ENCODE results near the gene NPHP4. TPM values are rescaled to one million over a fixed set of nuclear protein-coding genes. Genes with fewer than 3 reads are reported as not detected.

Gene NPHP4
- total RNA-seq, 6 experiments from 2014 or later: 1.5 to 6.0 (median 2.0) TPM

DNA sequence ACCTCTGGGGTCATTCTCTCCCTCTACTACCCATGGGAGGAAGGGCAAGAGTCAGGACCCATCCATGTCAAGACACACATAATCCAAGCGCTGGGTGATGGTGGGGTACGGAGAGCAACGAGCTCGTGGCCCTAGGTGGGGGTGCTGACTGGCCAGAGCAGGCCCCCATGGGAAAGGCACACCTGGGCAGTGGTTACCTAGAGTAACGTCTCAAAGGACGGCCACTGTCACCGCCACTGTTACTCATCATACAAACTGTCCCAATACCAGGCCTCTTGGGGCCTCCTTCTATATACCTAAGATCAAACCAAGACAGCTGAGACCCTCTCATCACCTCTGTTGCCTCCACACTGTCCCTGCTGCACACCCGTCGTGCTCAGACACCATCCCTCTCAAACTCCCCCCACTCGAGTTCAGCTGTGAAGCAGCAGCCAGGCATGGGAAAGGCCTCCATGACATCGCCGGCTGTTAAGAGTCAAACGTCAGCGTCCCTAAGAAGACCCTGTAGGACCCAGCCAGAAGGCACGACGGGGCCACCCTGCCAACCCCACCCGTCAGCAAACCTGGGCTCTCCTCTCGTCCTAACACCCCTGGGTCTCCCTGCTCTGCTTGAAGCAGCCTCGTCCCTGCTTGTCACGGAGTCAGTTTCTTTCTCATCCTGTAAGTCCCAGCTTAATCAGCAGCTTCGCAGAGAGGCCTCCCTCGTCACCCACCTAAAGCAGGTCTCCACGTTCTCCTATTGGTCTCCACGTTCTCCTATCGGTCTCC is 15.3 kb downstream of the NPHP4 start:
- intact Hi-C loops (cut with DNase I): loop anchor here in 1 of 2 donors (5.0 kb wide), 1 partner anchor 470 kb away; no protein-coding TSS in a partner anchor
- no peak for DNase-seq

DNA sequence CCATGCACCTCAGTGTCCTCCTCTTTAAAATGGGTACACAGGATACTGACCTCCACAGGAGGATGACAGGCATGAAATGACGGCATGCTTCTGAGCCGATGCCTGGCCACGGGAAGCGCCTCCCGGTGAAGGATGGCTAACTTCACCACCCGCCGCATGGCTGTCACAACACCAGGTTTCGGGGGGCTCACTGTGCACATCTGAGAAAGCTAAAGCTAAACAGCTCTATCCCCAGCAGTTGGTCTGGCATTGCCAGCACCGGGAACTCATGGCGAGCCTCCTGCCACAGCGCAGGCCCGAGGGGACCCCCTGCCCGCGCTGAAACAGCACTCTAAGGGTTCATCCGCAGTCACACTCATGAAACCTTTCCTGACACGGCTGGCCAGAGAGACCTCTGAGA is 16.0 kb downstream of the NPHP4 start:
- no peak overlapping the region for H3K27ac ChIP-seq
- no peaks in the 10 kb centered on the region for H3K36me3 ChIP-seq
- H3K27me3 ChIP-seq: no peaks in the 10 kb centered on the region
- H3K4me1 ChIP-seq: no peaks in the 10 kb centered on the region
- TF ChIP-seq POLR2A (IDR thresholded peaks at IDR 0.05): no peak
- TF ChIP-seq, protein P1, sequence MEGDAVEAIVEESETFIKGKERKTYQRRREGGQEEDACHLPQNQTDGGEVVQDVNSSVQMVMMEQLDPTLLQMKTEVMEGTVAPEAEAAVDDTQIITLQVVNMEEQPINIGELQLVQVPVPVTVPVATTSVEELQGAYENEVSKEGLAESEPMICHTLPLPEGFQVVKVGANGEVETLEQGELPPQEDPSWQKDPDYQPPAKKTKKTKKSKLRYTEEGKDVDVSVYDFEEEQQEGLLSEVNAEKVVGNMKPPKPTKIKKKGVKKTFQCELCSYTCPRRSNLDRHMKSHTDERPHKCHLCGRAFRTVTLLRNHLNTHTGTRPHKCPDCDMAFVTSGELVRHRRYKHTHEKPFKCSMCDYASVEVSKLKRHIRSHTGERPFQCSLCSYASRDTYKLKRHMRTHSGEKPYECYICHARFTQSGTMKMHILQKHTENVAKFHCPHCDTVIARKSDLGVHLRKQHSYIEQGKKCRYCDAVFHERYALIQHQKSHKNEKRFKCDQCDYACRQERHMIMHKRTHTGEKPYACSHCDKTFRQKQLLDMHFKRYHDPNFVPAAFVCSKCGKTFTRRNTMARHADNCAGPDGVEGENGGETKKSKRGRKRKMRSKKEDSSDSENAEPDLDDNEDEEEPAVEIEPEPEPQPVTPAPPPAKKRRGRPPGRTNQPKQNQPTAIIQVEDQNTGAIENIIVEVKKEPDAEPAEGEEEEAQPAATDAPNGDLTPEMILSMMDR (IDR thresholded peaks at IDR 0.05): no peak
- intact Hi-C loops (cut with DNase I): loop anchor here in 1 of 2 donors (5.0 kb wide), 1 partner anchor 469 kb away; no protein-coding TSS in a partner anchor
- ATAC-seq: no peak
- no peak overlapping the region for H3K4me3 ChIP-seq
- no peaks in the 10 kb centered on the region for H3K9me3 ChIP-seq
- 33% methylated on average over 1 of the region's 16 CpGs for WGBS (ENCODE audit: insufficient coverage, low coverage, low lambda C conversion rate, missing lambda C conversion rate)
- no peak for DNase-seq

More for the DNA sequence above, 15.3 kb downstream of the NPHP4 start:
- 91% methylated on average over 12 of the region's 25 CpGs for WGBS (ENCODE audit: insufficient coverage, low coverage, low lambda C conversion rate, missing lambda C conversion rate)
- Histone ChIP-seq H3K9me3 (no peaks in the 10 kb centered on the region), H3K27ac (no peak overlapping the region), H3K36me3 (no peaks in the 10 kb centered on the region), H3K27me3 (no peaks in the 10 kb centered on the region), H3K4me3 (no peak overlapping the region), H3K4me1 (no peaks in the 10 kb centered on the region)
- no peak for TF ChIP-seq POLR2A (IDR thresholded peaks at IDR 0.05)
- TF ChIP-seq, protein P1 (IDR thresholded peaks at IDR 0.05): no peak
- ATAC-seq: no peak

DNA sequence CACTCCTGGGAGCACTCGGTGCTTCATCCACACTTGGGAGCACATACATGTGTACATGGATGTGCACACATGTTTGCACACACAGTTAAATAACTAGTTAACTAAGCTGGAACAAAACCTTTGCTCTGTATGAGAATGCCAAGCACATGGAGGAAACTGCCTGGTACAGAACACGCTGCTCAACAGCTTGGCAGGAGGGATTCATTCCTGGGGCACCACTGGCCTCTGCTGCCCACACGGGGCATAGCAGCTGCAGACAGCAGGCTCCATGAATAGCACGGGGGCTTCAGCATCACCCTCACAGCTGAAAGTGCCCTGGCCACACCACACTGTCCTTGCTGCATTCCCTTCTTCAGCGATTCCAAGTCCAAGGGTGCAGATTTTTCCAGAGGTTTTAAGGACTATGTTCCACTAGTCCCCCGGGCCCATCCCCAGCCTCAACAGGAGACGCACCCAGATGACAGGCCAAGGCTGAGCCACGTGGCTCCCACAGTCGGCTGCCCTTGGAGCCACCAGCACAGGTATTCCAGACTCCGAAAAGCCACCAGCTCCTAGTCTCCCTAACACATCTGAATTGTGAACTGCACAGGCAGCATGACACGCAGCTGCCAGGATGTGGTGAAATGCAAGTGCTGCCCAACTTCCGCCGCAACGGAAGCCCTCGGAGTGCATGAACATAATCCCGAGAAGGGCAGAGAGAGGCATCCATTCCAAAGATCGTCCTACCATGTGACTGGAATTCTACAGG is 16.9 kb downstream of the NPHP4 start:
- Histone ChIP-seq H3K4me3 (no peak overlapping the region), H3K27ac (no peak overlapping the region), H3K27me3 (no peaks in the 10 kb centered on the region), H3K36me3 (no peaks in the 10 kb centered on the region), H3K9me3 (no peaks in the 10 kb centered on the region), H3K4me1 (no peaks in the 10 kb centered on the region)
- TF ChIP-seq POLR2A (IDR thresholded peaks at IDR 0.05): no peak
- TF ChIP-seq, protein P1 (IDR thresholded peaks at IDR 0.05): peak; percentile 66 to 84 (median 82)
- intact Hi-C loops (cut with DNase I): loop anchor here in 1 of 2 donors (5.0 kb wide), 1 partner anchor 468 kb away; no protein-coding TSS in a partner anchor
- 45% methylated on average over 10 of the region's 17 CpGs for WGBS (ENCODE audit: insufficient coverage, low coverage, low lambda C conversion rate, missing lambda C conversion rate)
- DNase-seq: peak in 2 of 3 donors; percentile 56 to 66
- peak; percentile 88 to 95 (median 92) for ATAC-seq

DNA sequence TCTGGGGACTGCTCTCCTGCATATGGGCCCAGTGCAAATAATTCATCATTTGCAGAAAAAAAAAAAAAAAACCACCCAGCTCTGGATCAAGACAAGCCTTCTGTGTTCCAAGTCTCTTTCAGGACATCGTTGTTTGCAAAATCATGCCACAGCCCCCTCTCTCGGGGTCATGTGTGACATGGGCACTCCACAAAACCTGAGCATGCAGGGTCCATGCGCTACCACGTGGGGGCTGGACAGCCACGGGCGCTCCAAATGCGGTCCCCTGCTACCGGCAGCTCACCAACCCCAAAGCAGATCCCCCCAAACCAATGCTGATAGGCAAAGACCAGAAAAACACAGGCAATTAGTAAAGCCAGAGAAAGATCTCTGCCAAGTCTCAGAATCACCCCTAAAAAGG is 17.6 kb downstream of the NPHP4 start:
- no peaks in the 10 kb centered on the region for H3K36me3 ChIP-seq
- H3K27me3 ChIP-seq: no peaks in the 10 kb centered on the region
- no peak for TF ChIP-seq POLR2A (IDR thresholded peaks at IDR 0.05)
- TF ChIP-seq, protein P1 (IDR thresholded peaks at IDR 0.05): no peak
- intact Hi-C loops (cut with DNase I): loop anchor here in 1 of 2 donors (5.0 kb wide), 1 partner anchor 467 kb away; no protein-coding TSS in a partner anchor
- no peak overlapping the region for H3K4me3 ChIP-seq
- ATAC-seq: no peak
- DNase-seq: no peak
- no peak overlapping the region for H3K27ac ChIP-seq
- no peaks in the 10 kb centered on the region for H3K9me3 ChIP-seq
- 70% methylated on average over 2 of the region's 8 CpGs for WGBS (ENCODE audit: insufficient coverage, low coverage, low lambda C conversion rate, missing lambda C conversion rate)
- H3K4me1 ChIP-seq: no peaks in the 10 kb centered on the region

Measured in right lobe of liver (tissue), 6 donors.